NCI-H187 (cell line): ENCODE results near the gene WDFY4.

ENCODE experiments used
- DNase-seq, 2 experiments: peaks; one replicate each; lab custom pipeline; 2025; lab: John Stamatoyannopoulos, UW

Gene WDFY4

GRCh38 chr10:49024484-49024883 lies 339.8 kb downstream of the WDFY4 start:
- no peak for DNase-seq

GRCh38 chr10:49025347-49025983 lies 340.8 kb downstream of the WDFY4 start:
- no peak for DNase-seq

- DNase-seq: no peak
Measured at GRCh38 chr10:49028639-49029038, 344.0 kb downstream of the WDFY4 start.

- no peak for DNase-seq
Measured at GRCh38 chr10:49029666-49030065, 345.0 kb downstream of the WDFY4 start.
